Loucy (cell line): ENCODE results near the gene DHX34.
"Not testable (repeated sequence)": the region's sequence is repeated elsewhere in the genome, so short reads cannot be mapped to it uniquely, and the experiment has no call there.

Experiments used
- H2AFZ ChIP-seq: fragments of 200-600 bp; sonication (generic); 2 replicates; pipeline ENCODE4 v1.6.0; 2016; ENCODE audit warnings: antibody characterized with exemption, mild to moderate bottlenecking, low read length, moderate library complexity
- H3F3A ChIP-seq: fragments of 200-600 bp; 2 replicates; pipeline ENCODE4 v1.6.0; 2016; ENCODE audit warnings: antibody characterized with exemption, low read depth, mild to moderate bottlenecking
- H3K27me3 ChIP-seq: fragments of 200-600 bp; sonication (generic); 2 replicates; pipeline ENCODE4 v1.6.1; 2014; ENCODE audit warnings: low read length, mild to moderate bottlenecking; ENCODE audit not compliant: insufficient read depth, poor library complexity, severe bottlenecking
- H3K36me3 ChIP-seq: fragments of 200-600 bp; sonication (generic); 2 replicates; pipeline ENCODE4 v1.6.1; 2016; ENCODE audit warnings: low read length; ENCODE audit not compliant: insufficient read depth
- H3K4me1 ChIP-seq: fragments of 200-600 bp; sonication (generic); 2 replicates; pipeline ENCODE4 v1.5.1; 2014; ENCODE audit warnings: low read length, mild to moderate bottlenecking; ENCODE audit not compliant: insufficient read depth, poor library complexity, severe bottlenecking
- H3K4me2 ChIP-seq: fragments of 200-600 bp; sonication (generic); 2 replicates; pipeline ENCODE4 v1.6.0; 2014; ENCODE audit warnings: antibody characterized with exemption, low read length, low read depth, mild to moderate bottlenecking; ENCODE audit not compliant: poor library complexity, severe bottlenecking
- H3K4me3 ChIP-seq: fragments of 200-600 bp; sonication (generic); 2 replicates; pipeline ENCODE4 v1.5.1; 2014; ENCODE audit warnings: low read length, mild to moderate bottlenecking, mixed read lengths; ENCODE audit not compliant: poor library complexity, severe bottlenecking
- H3K79me2 ChIP-seq: fragments of 200-600 bp; sonication (generic); 2 replicates; pipeline ENCODE4 v1.6.1; 2014; ENCODE audit warnings: low read length; ENCODE audit not compliant: insufficient read depth
- H3K9ac ChIP-seq: fragments of 200-600 bp; sonication (generic); 2 replicates; pipeline ENCODE4 v1.6.0; 2014; ENCODE audit warnings: mild to moderate bottlenecking, low read depth, low read length, moderate library complexity; ENCODE audit not compliant: poor library complexity, severe bottlenecking
- H3K9me2 ChIP-seq: fragments of 200-600 bp; sonication (generic); replicated peaks from 2 replicates; pipeline ENCODE4 v1.6.1; 2016; ENCODE audit warnings: low read depth, low read length, mixed read lengths
- H3K9me3 ChIP-seq: fragments of 200-600 bp; sonication (generic); 2 replicates; pipeline ENCODE4 v1.6.1; 2014; ENCODE audit warnings: mild to moderate bottlenecking, antibody characterized with exemption, low read length, low read depth; ENCODE audit not compliant: insufficient read depth
- H4K20me1 ChIP-seq: fragments of 200-600 bp; sonication (generic); 2 replicates; pipeline ENCODE4 v1.6.0; 2014; ENCODE audit warnings: antibody characterized with exemption, low read length, mild to moderate bottlenecking; ENCODE audit not compliant: insufficient read depth, poor library complexity, severe bottlenecking
- EZH2phosphoT487 ChIP-seq: fragments of 200-600 bp; IDR thresholded peaks from 2 replicates; pipeline ENCODE4 v1.6.1; 2018; ENCODE audit warnings: antibody characterized with exemption, mild to moderate bottlenecking, moderate library complexity, borderline replicate concordance
- TF ChIP-seq, protein P1 (sequence below): fragments of 200-600 bp; sonication (generic); conservative IDR thresholded peaks from 2 replicates; pipeline ENCODE4 v1.5.1; 2014; ENCODE audit warnings: mild to moderate bottlenecking, antibody characterized with exemption, low read length

Gene DHX34

DNA sequence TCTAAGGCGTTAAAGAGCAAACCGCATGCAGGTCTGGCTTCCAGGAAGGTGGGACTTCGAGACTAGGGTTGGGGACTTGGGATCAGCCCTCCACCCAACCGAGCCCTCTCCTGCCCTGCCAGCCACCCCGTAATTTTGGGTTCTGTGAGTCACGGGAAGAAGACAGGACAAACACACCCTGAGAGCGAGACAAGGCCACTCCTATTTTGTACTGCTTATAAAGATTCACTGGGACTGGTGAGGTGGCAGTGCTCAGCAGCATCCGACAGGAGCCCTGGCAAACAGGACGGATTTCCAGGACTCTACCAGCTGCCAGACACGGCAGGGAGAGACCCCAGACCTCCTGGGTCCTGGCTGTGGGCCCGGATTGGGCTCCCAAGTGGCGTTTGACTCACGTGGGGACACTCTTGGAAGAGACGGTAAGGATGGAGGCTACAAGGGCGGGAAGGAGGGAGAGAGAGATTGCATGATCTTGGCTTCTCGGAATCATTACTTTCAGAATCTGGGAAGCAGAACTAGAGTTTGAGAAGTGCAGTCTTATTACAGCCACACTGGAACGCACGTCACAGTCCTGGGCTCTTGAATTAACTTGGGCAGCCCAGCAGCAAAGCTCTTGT, 17.1 kb upstream of the DHX34 start, which contains the start of gene C5AR2:
Gene C5AR2, plus strand, starts transcription at position 245 of the 617 bp plus-strand sequence. CDS start 8,625 bp downstream, outside the sequence.
- Histone ChIP-seq H3K9ac (no peak within 1 kb of the TSS), H3F3A (no peaks in the 10 kb centered on the region), H3K4me1 (peaks cover 7% of the 10 kb centered on the region), H3K9me2 (no peaks in the 10 kb centered on the region), H4K20me1 (no peaks in the 10 kb centered on the region), H3K27me3 (no peaks in the 10 kb centered on the region), H3K9me3 (no peaks in the 10 kb centered on the region), H3K79me2 (no peaks in the 10 kb centered on the region), H3K4me2 (no peak within 1 kb of the TSS), H3K36me3 (no peaks in the 10 kb centered on the region), H3K4me3 (no peak within 1 kb of the TSS), H2AFZ (no peak within 1 kb of the TSS)
- no peak for TF ChIP-seq EZH2phosphoT487
- TF ChIP-seq, protein P1, sequence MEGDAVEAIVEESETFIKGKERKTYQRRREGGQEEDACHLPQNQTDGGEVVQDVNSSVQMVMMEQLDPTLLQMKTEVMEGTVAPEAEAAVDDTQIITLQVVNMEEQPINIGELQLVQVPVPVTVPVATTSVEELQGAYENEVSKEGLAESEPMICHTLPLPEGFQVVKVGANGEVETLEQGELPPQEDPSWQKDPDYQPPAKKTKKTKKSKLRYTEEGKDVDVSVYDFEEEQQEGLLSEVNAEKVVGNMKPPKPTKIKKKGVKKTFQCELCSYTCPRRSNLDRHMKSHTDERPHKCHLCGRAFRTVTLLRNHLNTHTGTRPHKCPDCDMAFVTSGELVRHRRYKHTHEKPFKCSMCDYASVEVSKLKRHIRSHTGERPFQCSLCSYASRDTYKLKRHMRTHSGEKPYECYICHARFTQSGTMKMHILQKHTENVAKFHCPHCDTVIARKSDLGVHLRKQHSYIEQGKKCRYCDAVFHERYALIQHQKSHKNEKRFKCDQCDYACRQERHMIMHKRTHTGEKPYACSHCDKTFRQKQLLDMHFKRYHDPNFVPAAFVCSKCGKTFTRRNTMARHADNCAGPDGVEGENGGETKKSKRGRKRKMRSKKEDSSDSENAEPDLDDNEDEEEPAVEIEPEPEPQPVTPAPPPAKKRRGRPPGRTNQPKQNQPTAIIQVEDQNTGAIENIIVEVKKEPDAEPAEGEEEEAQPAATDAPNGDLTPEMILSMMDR, result no peak

DNA sequence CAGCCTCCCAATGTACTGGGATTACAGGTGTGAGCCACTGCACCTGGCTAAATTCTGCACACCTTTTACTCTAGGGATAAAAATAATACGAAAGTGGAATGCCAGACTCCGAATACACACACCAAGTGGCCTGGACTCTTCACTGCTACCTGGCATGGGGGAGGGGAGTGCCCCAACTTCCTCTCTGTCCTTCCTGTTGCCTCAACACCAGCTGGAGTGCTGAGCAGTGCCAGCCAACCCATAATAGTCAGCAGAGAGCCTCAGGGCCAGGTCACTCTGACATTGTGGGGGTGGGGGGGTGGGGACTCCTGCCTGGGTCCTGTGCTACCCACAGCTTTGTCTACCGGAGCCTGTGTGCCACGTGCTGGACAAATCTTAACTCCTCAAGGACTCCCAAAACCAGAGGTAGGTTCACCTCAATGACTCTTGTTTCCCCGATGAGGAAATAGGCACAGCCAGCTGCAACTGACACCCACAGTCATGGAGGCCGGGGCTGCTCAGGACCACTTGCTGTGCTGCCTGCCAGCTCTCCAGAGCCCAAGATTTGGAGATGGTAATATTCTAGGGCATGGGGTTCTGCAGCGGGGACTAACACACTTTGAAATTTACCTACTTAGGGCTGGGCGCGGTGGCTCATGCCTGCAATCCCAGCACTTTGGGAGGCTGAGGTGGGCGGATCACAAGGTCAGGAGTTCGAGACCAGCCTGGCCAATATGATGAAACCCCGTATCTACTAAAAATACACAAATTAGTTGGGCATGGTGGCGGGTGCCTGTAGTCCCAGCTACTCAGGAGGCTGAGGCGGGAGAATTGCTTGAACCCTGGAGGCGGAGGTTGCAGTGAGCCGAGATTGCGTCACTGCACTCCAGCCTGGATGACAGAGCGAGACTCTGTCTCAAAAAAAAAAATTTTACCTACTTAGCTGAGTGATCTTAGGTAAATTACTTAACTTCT, 12.1 kb upstream of the DHX34 start:
- H3K4me3 ChIP-seq, result peak overlapping the region; percentile 5
- H3K9ac ChIP-seq, H3K27me3 ChIP-seq, H3K36me3 ChIP-seq, H4K20me1 ChIP-seq, H3K9me3 ChIP-seq, H3K4me1 ChIP-seq, H3K9me2 ChIP-seq, H3F3A ChIP-seq, H3K79me2 ChIP-seq: not testable (repeated sequence)
- peak overlapping the region; percentile 51 for H3K4me2 ChIP-seq
- H2AFZ ChIP-seq, result peak overlapping the region; percentile 75

DNA sequence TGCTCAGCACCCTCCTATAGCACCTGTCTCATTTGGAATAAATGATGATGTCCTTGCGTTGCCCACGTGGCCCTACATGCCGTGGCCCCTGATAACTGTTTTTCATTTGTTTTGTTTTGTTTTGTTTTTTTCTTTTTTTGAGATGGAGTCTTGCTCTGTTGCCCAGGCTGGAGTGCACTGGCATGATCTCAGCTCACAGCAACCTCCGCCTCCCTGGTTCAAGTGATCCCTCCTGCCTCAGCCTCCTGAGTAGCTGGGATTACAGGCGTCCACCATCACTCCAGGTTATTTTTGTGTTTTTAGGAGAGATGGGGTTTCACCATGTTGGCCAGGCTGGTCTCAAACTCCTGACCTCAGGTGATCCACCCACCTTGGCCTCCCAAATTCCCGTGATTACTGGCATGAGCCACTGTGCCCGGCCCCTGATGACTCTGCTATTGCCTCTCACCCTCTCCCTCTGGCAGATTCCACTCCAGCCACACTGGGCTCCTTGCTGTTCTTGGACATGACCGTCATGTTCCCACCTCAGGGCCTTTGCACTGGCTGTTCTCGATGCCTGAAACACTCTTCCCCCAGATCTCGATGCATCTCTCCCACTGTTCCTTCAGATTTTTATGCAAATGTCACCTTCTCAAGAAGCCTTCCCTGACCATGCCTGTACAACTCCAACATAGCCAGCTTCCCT, 9.8 kb upstream of the DHX34 start:
- Histone ChIP-seq H3K4me3 (no peak overlapping the region), H3K4me2 (no peak overlapping the region), H3K27me3 (no peaks in the 10 kb centered on the region), H3K9me3 (no peaks in the 10 kb centered on the region), H3K4me1 (peaks cover 8% of the 10 kb centered on the region), H3F3A (no peaks in the 10 kb centered on the region), H4K20me1 (no peaks in the 10 kb centered on the region), H3K36me3 (no peaks in the 10 kb centered on the region), H2AFZ (no peak overlapping the region), H3K79me2 (no peaks in the 10 kb centered on the region), H3K9me2 (no peaks in the 10 kb centered on the region), H3K9ac (no peak overlapping the region)
- no peak for TF ChIP-seq EZH2phosphoT487
- TF ChIP-seq, protein P1, result no peak
